Umbilical cord (tissue), 2 donors: ENCODE measurements around the gene TCP11L2. TPM values are rescaled to one million over a fixed set of nuclear protein-coding genes. Genes with fewer than 3 reads are reported as not detected.
"Not testable (repeated sequence)": the region's sequence is repeated elsewhere in the genome, so short reads cannot be mapped to it uniquely, and the experiment has no call there.

ENCODE experiments used
- DNase-seq: peaks from one replicate; pipeline ENCODE4 v3.0.0-alpha.2; 2015; ENCODE audit warnings: low spot score
- total RNA-seq: library from RNA; depleted of rRNA; stranded (reverse); fragments of >200 nt; gene quantifications from one replicate; pipeline ENCODE4 v1.2.3, GENCODE V29; 2014; ENCODE audit warnings: low replicate concordance; ENCODE audit not compliant: insufficient read depth

TCP11L2 gene
- total RNA-seq, 1 donor from 2014 or later: 46.0 TPM

GRCh38 chr12:106307181-106307580, 4.6 kb downstream of the TCP11L2 start:
- no peak for DNase-seq

DNA sequence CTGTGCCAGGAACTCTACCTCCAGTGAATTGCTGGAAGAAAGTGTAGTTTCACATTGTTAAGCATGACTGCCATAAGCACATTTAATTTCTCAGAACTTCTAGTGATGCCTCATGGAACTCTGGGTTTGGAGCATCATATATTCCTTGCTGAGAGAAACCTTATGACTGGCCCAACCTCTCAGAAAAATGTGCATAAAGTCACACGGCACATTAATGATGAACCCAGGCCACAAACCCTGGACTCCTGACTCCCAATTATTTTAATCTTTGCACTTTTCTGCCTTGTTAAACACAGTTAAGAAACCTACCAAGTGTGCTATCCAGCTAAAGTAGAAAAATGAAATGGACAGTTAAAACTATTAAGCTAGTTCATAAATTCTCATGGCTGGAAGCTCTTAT, 5.6 kb downstream of the TCP11L2 start:
- no peak for DNase-seq

- DNase-seq: peak; percentile 58
Observed at GRCh38 chr12:106308611-106309010, 6.1 kb downstream of the TCP11L2 start.

DNA sequence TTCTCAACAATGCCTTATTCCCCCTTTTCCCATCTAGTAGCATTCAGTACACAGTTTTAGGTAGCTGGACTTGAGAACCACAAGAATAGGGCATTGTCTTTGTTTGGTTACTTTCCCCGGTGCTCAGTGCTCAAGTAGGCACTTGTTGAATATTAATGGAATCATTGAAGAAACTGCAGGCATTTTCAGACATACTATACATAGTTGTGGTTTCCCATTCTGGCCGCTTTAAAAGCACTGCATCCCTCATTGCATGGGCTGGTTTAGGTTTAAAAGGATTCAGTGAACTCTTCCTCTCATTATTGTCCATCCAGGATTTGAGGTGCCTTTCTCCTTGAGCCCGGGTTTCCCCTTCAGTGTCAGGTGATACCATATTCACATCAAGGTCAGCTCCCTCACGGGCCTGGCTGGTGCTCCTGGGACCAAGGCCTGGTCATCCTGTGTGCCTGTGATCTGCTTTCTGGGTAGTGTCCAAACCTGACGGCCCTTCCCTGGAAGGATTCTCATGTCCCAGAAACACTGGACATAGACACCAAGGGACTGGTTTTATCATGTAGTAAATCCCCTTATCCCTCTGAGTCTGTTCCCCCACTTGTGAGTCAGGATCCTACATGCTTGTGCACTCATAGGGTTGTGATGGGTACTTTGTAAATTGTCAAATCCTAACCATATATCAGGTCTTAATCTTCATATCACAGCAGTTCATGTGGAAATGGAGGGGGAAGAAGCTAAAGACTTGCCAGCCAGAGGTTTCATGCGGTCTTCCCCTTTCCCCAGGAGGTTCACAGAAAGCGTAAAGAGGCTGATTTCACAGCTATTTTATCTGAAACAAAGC, 7.4 kb downstream of the TCP11L2 start:
- DNase-seq: peak; percentile 85

DNA sequence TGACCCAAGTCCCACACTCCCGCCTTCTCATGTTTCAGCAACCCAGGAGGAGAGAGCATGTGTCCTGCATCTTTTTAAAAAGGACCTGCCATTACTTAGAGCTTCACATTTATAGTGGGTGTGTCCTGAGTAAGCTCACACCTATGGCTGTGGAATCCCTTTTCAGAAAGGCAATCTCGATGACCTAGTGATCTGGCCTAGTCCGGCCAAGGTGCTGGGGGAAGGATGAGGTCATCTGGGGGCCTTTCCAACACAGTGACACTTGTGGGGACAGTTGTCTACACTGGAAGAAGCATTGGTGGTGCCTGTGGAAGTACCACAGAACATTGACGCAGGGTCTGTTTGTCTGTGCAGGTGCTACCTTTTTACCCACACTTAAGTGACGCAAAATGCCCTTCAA, 8.2 kb downstream of the TCP11L2 start:
- no peak for DNase-seq

DNA sequence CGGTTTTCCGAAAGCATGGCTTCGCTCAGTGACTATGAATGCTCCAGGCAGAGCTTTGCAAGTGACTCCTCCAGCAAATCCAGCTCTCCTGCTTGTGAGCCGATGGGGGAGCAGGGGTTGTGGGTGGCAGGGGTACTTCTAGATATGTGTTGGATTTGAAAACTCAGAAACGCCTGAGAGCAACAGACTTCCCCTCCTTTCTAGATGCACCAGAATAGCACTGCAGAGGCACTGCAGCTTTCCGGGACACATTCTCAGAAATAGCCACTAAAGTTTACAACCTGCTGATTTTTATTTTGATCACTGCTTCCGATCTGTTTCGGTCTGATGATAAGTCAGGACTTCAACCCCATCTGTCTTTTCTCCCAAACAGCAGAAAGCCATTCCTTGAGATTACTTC, 8.6 kb downstream of the TCP11L2 start:
- peak; percentile 54 for DNase-seq

DNA sequence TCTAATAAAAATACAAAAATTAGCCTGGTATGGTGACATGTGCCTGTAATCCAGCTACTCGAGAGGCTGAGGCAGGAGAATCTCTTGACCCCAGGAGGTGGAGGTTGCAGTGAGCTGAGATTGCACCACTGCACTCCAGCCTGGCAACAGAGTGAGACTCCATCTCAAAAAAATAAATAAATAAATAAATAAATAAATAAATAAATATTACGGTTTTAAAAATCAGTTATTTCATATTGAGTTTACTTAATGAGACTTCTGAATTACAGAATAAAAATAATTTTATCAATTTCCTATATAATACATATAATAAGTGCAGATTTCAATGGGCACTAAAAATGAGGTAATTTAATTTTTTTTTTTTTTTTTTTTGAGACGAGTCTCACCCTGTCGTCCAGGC, 10.9 kb downstream of the TCP11L2 start:
- DNase-seq: not testable (repeated sequence)

- no peak for DNase-seq
Observed at GRCh38 chr12:106315523-106315922, 13.0 kb downstream of the TCP11L2 start.

- DNase-seq: no peak
Observed at GRCh38 chr12:106317406-106318082, 15.0 kb downstream of the TCP11L2 start.

DNA sequence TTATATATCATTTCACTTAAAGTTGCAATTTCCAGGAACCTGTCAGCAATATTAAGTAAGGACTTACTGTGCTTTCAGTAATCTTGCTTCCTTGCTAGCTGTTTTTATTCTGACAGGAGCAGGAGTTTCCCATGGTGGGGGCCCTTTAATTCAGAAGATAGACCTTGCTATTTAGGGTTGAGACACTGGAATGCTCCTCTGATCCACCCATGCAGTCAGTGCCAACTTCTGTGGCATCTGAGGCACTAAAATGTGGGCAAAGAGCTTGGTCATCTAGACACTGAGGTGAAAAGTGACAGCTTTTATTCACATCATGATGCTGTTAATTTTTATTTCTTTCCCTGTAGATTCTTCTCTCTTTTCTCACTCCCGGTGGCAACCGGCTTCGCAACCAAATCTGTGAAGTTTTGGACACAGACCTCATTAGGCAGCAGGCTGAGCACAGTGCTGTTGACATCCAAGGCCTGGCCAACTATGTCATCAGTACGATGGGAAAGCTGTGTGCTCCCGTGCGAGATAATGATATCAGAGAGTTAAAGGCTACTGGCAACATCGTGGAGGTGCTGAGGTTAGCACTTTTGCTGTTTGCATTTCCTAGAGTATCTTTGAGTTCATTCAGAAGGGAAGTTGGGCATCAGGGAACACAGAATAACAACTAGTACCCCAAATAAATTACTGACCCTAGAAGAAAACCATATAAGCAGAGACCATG, 18.8 kb downstream of the TCP11L2 start:
- no peak for DNase-seq

GRCh38 chr12:106323537-106323936, 21.0 kb downstream of the TCP11L2 start:
- DNase-seq: no peak

DNA sequence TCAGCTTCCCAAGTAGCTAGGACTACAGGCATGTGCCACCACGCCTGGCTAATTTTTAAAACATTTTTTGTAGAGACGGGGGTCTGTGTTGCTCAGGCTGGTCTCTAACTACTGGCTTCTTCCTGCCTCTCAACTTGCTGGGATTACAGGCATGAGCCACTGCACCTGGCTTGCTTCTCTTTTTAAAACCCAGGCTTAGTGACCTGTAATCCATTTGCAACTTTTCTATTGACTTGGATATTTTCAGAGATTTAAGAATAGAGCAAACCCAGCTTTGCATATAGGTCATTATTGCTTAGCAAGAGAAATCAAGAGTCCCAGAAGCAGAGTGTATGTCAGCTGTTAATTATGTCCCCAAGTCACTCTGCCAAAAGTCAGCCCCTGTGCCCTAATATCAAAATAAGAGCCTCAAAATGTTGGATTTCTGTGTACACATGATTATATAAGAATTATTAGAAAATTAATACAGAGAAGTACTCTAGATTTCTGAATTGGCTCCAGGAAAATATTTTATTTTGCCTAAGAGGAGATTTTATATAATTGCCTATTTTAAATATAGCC, 24.9 kb downstream of the TCP11L2 start:
- DNase-seq: peak; percentile 65

GRCh38 chr12:106328735-106329134, 26.2 kb downstream of the TCP11L2 start:
- DNase-seq: no peak

- DNase-seq: no peak
Observed at GRCh38 chr12:106329231-106329982, 26.9 kb downstream of the TCP11L2 start.

- DNase-seq: no peak
Observed at GRCh38 chr12:106331599-106331998, 29.1 kb downstream of the TCP11L2 start.

DNA sequence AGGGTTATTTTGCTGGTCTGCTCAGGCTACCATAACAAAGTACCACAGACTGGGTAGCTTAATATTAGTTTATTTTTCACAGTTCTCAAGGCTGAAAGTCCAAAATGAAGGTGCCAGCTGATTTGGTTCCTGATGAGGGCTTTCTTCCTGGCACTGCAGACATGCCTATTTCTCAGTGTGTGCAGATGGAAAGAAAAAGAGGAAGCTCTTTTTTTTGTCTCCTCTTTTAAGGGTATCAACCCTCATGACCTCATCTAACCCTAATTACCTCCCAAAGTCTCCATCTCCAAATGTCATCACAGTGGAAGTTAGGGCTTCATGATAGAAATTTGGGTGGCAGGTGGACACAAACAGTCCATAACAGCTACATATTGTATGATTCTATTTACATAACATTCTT, 30.0 kb downstream of the TCP11L2 start:
- no peak for DNase-seq

GRCh38 chr12:106333010-106333409, 30.5 kb downstream of the TCP11L2 start:
- DNase-seq: no peak

DNA sequence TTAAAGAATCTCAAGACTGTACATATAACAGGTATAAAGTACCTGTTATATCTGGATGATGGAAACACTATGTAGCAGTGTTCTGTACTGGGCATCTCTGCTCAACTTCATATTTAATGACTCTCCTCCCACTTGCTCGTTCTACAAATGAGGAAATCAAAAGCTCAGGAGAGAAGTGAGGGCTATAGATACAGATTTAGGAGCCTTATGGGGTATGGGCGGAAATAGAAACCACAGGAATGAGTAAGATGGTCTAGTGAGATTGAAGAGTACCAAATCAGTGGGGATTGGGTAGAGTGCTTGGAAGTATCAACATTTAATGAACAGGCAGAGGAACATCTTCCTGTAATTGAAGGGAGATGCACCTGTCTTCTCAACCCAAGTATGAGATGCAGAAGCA, 31.2 kb downstream of the TCP11L2 start:
- DNase-seq: no peak

DNA sequence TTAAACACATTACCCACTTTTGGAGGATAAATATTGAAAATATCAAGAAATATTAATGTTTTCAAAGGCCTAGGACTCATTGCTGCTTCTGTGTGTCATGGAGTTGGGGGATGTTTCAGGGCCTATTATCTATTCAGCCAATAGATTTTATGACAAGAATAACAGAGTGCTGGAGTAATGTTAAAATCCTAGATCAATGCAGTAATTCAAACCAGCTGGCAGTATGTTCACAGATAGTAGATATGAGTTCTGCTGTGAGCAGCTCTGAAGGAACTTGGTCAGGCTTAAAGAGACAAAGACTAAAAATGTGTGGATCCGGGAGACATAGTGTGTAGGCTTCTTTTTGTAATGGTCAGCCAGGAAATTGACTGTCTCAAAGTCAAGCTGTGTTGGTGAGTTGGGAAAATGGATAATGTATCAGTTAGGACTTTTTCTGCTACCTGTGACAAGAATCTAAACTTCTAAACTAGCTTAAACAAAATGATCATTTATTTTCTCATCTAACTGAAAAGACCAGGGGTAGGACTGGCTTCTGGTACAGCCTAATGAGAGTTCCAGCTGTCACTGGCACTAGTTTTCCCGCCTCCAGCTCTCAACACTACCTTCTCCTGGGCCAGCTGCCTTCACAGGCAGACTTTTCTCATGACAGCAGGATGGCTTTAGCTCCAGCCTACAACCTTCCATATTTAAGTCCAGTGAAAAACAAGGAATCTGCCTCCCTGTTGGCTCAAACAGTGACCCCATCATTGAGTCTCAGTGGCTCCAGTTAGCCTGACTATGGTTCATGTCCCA, 38.7 kb downstream of the TCP11L2 start:
- peak; percentile 79 for DNase-seq

DNA sequence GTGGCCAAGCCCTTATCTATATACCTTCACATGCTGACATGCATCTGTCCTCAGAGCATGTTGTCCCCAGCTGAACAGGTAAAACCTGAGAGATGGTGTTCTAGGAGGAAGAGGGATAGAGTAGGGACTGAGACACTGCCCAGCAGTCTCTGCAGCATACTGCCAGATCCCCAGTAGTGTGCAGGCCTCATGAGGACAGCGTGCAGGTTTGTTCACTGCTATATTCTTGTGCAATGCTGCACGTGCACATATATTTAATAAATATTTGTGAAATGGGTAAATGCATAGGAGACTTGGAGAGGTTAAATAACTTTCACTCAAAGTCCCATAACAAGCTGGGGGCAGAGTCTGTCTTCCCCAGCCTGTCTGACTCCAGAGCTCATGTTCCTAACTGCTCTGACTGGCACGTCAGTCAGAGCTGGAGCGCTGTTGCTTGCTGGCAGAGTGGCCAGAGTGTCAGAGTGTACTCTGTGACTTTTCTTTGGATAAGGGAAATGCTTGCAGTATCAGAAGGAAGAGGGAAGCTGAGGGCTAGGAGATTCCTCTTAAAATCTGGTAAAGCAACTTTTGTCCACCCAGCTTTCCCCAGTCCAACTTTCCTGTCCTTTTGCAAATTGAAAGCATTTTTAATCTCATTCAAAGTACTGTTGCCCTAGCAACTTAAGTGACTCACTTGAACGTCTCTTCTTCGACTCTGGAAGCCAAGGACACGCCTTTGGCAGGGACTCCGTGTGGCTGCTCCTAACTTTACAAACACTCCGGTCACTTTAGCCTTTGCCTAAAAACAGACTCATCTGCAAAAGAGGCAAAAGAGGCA, 40.1 kb downstream of the TCP11L2 start:
- DNase-seq: peak; percentile 97
